Astrocyte (in vitro differentiated cells and primary cell): Measurements from ENCODE around the gene HOXA6.

Experiments
- CTCF ChIP-seq: IDR thresholded peaks from 2 replicates; pipeline ENCODE4 v1.5.1; 2011; ENCODE audit warnings: low read depth, mild to moderate bottlenecking, inconsistent platforms, low read length, moderate library complexity; ENCODE audit not compliant: insufficient read depth
- EZH2 ChIP-seq: IDR thresholded peaks from 2 replicates; pipeline ENCODE4 v1.6.1; 2012; ENCODE audit warnings: mild to moderate bottlenecking, low read length, inconsistent platforms; ENCODE audit not compliant: insufficient read depth

DNA sequence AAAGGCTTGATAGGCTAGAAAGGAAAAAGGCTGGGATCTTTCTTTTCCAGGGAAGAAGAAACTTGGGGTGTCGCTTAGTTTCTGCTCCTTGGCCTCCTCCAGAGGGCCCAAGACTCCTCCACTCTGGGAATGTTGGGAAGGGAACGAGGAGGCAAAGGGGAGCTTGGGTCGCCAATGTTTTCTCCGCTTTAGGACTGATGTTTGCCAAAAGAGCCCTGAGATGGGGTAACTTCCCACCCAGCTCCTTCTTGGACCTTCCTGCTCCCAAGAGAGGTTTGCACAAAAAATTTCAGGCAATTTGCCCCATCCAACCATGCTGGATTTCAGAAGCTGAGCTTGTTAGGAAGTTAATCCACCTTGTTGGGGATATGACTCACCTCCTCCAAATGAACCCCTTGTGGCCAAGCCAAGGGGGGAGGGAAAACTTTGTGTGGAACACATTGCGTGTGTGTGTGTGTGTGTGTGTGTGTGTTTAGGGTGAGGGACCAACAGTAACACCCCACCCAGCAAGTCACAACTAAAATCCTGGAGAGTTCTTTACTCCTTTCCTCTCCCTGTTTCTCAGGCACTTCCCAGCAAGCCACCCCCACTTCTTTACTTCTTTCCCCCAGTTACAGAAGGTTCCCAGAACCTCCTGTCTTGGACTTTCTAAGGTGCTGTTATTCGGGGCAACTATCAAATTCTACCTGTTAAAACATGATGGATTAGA, 36.4 kb downstream of the HOXA6 start:
- TF ChIP-seq CTCF (no peak), EZH2 (no peak)
